HG02981 (cell line): ENCODE results near the gene SLCO2B1.

Source experiments
- ATAC-seq: cut with Tn5 transposase; IDR thresholded peaks from one replicate; pipeline ENCODE4 v1.9.1; 2021; ENCODE audit warnings: mild to moderate bottlenecking, moderate library complexity; ENCODE audit not compliant: unreplicated experiment

Gene SLCO2B1

DNA sequence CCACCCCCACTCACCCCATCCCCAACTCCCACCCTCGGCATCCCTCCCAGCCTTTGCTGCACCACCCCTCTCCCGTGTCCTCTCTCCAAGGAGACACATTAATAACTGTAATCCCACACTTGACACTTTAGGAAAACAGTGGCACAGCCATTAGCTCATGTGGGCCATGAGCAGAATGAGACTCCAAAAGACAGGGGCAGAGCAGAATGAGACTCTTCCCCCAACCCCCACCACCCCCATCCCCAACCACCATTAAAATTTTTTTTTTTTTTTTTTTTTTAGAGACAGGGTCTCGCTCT, 6.2 kb upstream of the SLCO2B1 start:
- no peak for ATAC-seq

DNA sequence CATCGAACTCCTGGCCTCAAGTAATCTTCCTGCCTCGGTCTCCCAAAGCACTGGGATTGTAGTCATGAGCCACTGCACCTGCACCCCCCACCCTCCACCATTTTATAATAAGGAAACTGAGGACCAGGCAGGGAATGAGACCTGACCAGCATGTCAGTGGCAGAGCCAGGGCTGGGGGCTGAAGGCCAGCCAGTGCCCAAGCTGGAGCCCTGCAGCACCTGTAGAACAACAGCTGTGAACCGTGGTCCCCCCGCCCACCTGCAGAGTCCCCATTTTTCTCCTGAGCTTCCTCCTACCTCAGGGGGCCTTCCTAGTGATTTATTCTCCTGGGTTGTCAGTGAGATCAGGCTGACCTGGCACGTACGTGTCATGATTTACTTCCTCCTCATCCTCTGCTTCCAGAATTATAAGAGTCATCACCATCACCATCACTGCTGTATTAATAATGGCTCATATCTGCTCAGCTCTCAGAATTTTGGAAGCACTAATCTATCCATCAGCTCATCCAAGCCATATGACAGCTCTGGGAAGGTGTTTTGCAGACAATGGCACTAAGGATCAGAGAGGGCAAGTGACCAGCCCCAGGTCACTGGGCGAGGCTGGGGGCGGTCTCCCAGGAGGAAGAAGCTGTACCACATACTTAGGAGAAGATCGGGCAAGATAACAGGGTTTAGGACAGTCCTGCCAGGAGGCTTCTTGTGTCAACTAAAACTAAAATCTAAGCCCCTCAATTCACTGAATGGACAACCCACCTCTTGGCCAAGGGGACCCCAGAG, 5.5 kb upstream of the SLCO2B1 start:
- no peak for ATAC-seq

DNA sequence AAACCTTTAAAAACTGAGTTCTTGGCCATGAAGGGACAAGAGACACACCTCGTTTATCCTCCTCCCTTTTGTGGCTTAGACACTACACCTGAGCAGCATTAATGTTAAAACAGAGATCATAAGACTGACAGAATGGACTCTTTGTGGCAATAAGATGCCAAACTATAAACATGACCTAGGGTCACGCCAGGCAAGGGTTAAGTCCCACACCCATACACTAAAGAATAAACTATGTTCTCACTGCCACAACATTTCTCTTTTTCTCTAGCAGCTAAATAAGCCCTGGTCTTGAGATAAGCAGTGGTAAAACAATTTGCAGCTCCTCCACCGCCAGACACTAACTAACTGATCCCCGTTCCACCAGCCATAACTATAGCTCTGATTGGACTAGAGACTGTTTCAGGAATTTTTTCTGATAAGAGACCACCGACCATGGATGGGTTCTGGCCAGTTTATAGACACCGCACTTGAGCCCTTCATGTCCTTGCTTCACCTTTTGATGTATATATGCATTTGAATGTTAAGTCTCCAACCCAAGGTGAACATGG, 4.9 kb upstream of the SLCO2B1 start:
- ATAC-seq: no peak

DNA sequence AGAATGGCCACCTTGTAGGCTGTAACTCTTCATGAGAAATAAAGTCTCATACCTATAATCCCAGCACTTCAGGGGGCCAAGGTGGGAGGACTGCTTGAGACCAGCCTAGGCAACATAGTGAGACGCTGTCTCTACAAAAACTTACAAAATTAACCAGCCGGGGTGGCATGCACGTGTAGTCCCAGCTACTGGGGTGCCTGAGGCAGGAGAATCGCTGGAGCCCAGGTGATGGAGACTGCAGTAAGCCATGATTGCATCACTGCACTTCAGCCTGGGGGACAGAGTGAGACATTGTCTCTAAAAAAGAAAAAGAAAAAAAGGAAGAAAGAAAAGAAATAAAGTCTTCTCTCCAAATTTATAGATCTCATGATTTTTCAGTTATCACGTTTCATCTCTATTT, 4.2 kb upstream of the SLCO2B1 start:
- no peak for ATAC-seq

DNA sequence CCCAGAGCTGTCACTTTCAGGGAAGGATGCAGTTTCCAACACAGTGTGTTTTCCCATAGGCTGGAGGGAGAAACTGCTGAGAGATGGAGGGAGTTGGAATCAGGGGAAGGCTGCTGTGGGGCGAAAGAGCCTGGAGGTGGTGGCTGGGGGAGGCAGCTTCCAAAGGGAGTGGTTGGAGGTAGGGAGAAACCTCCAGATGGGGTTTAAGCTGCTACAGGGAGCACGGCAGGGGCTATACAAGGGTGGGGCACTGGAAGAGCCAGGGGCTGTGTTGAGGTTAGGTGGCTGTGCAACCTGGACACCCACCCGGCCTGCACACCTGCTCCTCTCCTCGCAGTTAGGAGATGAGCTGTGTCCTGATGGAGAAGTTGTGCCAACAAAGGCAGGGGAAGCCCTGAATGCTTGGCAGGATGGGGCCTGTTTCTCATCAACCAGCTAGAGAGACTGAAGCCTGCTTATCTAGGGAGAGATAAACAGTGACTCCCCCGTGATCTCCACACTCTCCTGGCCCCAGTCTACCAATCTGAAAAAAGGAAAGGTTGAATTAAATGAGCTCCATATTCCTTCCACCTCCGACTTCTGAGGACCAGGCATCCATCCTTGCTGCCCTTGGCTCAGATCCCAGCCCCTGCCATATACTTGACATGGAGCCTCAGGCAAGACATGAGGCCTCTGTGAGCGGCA, 3.6 kb upstream of the SLCO2B1 start:
- ATAC-seq: no peak

DNA sequence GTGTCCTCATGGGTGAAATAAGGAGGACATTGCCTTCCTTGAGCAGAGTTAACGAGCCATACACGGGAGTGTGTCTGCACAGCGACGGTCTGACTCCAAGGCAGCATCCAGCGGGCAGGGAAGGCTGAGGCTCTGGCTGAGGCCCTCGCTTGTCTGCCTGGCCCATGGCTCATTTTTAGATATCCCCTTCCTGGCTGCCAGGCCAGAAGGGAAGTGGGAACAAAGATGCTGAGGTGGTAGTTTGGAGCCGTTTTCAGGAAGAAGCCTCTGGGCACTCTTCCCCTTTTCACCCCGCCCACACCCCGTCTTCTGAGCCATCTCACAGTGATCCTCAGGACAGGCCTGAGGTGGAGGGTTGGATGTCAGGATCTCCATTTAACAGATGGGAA, 3.0 kb upstream of the SLCO2B1 start:
- no peak for ATAC-seq

DNA sequence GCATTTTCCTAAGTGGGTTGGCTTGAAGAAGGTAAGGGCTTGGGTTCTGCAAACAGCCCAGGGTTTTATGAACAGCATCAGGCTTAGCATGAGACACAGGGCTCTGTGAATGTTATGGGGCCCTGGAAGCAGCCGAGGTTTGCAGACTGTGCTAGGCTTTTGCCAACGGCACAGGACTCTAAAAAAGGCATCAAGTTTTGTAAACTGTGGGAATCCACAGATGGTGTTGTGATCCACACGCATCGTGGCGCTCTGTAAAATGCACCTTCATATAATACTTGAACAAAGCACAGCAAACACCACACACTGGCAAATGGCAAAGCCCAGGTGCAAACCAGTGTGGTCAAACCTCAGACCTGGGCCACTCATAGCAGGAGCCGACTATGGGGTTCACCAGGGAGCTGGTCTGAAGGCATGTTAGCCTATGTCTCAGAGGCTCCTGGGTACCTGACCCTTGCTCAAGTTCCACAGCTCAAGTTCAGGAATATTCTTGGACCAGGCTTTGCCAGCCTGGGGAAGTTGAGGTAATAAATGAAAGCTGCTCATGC, 2.4 kb upstream of the SLCO2B1 start:
- ATAC-seq: no peak

DNA sequence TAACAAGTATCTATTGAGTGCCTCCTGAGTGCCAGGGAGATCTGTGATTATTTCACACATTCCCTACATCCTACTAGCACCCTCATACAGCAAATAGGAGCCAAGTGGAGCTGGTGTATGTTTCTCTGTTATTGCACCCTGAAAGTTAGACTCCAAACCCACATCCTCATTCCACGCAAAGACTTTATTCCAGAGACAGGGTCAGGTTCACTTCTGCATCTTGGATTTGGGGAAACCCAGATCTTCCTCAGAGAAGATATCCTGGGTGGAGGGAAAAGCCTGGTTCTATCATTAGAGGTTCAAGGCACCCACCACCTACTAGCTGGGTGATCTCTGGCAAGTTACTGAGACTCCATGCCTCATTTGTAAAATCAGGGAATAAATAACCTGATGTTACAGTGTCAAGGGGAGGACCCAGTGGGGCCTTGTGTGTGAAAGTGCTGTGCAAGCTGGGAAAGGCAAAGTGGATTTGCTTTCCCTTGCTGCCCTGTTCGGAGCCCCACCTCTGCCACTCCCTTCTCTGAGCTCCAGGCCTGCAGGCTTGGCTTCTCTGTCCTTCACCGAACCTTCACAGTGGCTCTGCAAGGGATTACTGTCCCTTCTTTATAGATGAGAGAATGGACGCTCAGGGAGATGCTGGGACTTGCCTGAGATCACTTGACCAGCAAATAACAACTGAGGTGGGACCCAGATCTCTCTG, 991 bp upstream of the SLCO2B1 start:
- ATAC-seq: no peak

DNA sequence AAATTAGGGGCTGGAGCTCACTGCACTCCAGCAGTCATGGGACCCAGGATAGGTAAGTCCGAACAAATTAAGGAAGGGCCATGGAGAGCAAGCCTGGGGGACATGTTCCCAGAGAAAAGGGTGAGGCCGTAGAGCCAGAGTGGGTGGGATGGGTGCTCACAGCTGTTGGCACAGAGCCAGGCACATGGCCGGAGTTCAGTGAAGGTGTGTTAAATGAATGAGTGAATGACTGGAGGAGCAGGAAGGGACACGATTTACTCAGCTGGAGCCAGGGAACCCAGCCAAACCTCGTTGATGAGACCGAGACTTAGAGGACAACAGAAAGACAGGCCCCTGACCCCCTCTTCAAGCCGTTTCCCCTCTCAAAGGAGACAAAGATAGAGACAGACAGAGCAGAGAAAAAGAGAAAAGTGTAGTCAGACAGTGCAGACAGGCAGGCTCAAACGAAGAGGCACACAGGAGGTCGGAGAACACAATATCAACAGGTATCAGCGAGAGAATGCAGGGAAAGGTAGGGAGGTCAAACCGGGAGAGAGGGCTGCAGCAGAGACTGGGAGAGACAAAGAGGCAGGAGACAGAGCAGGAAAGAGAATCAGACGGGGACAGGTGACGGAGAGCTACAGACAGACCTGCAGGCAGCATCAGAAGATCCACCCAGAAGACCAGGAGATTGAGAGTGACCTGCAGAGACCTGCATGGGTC, 590 bp downstream of the SLCO2B1 start:
- no peak for ATAC-seq

DNA sequence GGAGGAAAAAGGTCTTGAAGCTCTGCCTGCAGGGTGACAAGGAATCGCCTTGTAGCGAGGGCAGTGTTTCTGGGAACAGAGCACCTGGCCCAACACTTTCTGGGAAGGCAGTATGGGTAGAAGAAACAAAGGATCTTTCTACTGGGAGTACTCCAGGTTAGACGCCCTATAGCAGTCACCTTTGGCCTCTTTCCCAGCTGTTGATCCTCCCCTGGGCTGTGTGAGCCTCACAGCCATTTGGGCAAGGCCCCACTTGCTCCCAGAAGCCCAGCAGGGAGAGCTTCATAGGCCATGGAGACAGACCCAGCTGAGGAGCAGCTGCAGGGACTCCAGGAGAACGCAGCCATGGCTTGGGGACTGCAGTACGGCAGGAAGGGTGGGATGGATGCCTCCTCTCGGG, 1.2 kb downstream of the SLCO2B1 start:
- no peak for ATAC-seq

DNA sequence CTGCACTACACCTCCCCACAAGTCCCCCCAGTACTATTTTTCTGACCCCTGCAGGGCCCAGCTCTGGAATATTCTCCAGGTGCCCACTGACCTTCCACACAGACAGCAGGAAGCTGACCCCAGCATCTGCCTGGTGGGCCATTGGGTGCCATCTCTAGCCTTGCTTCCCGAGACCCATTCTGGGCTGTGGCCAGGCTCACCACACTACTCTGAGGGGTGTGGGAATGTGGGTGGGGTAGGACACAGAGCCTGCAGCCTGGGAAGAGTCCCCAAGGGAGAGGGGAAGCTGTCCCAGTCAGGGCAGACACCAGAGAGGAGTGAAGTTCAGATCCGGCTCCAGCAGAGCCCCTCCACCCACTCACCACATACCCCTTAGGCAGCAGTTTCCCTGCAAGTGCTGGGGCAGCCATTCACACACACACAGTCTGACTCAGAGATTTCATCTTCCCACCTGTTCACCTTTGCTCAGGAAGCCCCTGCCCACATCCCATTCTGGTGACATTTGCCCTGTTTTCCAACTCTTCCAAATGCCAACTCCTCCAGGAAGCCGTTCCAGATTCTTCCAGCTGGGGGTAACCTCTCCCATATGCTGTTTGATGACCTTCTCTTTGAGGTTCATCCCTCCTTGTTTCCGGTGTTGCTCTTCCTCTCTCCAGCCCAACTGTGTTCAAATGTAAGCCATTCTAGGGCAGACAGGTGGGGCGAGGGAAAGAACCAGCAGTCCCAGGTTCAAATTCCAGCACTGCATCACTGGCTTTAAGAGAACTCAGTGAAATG, 1.9 kb downstream of the SLCO2B1 start:
- no peak for ATAC-seq

DNA sequence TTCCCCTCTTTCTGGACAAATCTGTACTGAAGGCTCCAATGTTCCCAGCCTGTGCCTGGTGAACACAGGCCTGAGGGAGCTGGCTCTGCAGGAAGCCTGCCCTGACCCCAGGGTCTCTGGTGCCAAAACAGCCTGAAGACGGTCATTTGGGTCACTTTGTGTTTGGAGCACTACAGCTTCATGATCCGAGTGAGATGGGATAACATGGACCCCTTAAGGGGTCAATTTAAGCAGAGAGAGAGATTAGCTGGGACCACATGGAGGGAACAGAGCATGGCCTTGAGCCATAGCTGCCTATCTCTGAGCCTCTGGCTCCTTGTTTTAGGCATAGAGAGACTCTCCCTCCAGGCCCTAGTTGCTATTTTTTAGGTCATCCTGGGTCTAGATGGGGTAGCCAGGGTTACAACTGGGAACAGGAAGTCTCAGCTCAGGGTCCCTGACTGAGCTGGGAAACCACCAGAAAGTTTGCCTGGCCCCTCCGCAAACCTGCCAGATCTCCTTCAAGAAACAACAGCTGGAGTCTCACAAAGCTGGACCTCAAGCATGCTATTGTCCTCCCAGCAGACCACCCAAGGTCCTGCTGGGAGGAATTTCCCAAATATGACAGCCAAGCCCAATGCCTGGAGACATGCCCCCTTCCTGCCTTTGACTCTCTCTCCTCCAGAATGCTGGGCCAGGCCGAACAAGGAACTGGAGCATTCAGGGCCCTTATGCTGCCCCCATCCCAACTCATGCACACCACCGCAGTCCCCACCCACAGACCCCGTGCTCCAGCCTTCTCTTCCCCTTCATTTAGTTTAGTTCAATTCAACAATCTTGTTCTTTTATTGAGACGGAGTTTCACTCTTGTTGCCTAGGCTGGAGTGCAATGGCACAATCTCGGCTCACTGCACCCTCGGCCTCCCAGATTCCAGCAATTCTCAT, 4.0 kb downstream of the SLCO2B1 start:
- ATAC-seq: no peak

DNA sequence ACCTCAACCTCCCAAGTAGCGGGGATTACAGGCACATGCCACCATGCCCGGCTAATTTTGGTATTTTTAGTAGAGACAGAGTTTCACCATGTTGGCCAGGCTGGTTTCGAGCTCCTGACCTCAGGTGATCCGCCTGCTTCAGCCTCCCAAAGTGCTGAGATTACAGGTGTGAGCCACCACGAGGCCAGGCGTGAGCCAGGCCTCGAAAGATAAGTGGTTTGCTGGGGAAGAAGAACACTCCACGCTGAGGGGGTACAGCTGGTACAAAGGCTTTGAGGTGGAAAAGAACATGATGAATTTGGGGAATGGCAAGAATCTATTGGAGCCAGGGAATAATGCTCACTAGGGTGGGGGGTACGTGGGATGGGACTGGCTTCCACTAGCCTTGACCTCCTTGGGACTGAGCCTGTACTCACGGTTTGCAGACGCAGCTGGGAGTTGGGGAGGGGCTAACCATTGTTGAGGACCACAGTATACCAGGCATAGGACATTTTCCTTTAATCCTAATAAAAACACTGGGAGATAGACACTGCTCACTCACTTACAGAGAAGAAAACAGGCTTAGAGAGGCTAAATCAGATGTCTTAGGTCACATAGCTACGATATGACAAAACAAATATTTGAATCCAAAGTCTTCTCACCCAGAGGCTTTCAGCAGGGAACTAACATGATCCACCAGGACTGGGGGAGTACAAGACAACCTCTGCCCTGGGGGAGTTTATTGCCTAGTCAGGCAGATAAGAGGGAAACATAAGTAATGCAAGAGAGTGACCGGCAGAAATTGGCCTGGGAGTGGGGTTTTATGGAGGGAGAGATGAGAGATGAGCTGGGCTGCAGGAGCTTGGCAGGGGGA, 4.9 kb downstream of the SLCO2B1 start:
- ATAC-seq: no peak

DNA sequence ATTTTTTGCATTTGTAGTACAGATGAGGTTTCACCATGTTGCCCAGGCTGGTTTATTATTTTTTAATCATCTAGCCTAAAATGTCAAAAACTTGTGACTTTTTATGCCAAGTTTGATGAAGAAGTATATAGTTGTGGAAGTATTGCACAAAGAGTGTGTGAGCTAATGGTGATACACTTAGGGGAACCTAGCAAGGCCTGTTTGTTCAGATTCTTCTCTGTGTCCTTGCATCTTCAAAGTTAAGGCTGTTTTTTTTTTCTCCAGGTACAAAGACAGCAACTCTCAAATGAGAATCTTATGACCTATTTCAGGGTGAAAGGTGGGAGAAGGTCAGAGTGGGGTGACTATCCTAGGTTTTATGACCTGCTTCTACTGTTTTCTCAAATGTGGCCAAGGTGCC, 7.3 kb downstream of the SLCO2B1 start:
- ATAC-seq: no peak

DNA sequence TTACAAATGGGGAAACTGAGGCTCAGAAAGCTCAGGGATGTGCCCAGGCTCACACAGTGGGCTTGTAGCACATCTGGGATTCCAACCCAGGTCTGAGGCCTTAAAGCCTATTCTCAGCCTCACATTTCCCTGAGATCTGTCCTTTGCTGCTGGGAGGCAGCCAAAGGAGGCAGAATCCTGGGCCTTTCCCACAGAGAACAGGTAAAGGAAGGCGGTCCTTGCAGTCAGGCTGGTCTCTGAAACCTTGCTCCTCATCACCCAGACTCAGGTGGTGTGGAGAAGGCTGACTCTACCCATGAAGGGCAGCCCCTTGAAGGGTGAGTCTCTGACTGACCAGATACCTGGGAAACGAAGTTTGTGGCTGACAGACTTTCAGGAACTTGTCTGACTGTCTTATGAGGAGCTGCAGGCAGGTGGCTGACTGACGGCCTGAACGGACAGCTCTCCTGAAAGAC, 7.8 kb downstream of the SLCO2B1 start:
- ATAC-seq: no peak

DNA sequence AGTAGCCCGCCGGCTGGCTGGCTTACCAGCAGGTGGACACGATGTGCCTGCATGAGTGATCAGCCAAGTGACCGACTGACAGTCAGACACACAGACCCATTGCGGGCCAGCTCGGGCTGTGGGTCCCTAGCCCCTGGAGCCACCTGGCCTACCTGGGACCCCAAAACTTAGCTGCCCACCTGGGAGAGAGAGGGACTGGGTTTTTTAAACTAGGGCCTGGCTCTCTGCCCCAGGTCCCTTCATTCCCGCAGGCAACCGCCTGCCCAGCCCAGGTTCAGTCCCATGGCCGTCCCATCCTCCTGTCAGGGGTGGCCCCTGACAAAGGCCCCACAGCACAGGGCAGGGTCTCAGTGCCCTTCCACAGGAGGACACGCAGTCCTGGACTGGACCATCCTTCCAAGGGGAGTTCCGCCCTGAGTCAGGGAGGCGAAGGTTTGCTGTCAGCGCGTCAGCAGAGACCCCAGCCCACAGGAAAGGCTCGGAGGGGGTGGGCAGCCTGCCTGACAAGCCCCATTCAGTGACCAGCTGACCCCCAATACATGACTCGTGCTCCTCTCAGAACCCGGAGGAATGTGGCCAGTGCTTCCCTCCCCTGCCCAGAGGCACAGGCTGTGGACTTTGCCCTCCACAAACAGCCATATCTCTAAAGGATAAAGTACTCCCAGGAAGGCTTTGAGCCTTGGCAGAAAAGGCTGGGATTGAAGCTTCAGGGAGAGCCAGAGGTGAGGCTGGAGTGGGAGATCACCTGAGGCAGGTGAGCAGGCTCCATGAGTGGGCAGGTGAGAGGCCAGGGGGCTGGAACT, 8.4 kb downstream of the SLCO2B1 start:
- ATAC-seq: no peak

DNA sequence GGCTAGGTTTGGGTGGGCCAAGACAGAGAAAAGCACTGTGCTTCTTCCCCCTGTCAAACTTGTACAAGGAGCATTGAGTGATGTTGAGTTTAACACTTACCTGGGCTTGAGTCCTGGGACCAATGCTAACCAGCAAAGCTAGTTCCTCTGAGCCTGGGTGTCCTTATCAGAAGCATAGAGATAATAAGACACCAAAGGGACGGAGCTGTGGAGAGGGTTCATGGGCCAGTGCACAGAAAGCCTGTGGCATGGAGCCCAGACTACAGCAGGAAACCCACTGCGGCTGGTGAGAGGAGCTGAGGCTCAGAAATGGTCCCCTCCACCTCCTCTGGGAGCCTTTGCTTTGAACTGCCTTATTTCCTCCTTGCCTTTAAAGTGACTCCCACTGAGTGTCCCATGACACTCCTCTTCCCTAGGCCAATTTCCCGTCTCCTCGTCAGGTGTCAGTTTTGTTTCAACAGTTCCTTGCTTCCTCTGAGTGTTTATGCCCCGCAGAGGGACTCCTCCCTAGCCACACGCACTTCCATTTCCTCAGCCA, 9.4 kb downstream of the SLCO2B1 start:
- ATAC-seq: no peak
